GM13976 (cell line): Measurements from ENCODE around the gene SYCE1.
"Not testable (repeated sequence)": the region's sequence is repeated elsewhere in the genome, so short reads cannot be mapped to it uniquely, and the experiment has no call there.

Experiments used
- DNase-seq: peaks from one replicate; pipeline ENCODE4 v3.0.0; 2012; ENCODE audit warnings: low spot score
- in situ Hi-C: fragments of 300-500 bp; cut with MboI; formaldehyde crosslinking; loops from one replicate; pipeline ENCODE4 v1.12.0; 2022; ENCODE audit warnings: low sequenced_read_pairs, mixed read lengths, inconsistent platforms; ENCODE audit not compliant: unreplicated experiment
- TF ChIP-seq, protein P1 (sequence below): IDR thresholded peaks from 2 replicates; pipeline ENCODE4 v1.5.1; 2012; ENCODE audit warnings: borderline replicate concordance, mild to moderate bottlenecking; ENCODE audit not compliant: insufficient read depth; ENCODE audit errors: extremely low read depth, missing control alignments, control extremely low read depth

SYCE1 gene

DNA sequence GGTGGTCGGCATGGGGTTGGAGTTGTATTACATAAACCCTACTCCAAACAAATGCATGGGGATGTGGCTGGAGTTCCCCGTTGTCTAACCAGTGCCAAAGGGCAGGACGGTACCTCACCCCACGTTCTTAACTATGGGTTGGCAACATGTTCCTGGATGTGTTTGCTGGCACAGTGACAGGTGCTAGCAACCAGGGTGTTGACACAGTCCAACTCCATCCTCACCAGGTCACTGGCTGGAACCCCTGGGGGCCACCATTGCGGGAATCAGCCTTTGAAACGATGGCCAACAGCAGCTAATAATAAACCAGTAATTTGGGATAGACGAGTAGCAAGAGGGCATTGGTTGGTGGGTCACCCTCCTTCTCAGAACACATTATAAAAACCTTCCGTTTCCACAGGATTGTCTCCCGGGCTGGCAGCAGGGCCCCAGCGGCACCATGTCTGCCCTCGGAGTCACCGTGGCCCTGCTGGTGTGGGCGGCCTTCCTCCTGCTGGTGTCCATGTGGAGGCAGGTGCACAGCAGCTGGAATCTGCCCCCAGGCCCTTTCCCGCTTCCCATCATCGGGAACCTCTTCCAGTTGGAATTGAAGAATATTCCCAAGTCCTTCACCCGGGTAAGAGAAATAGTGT lies 38.3 kb downstream of the SYCE1 start, which contains the start of gene CYP2E1:
Gene CYP2E1 (plus strand): TSS at position 407 of the 632 bp plus-strand sequence. CDS start 33 bp downstream, at position 440.
- TF ChIP-seq, protein P1, sequence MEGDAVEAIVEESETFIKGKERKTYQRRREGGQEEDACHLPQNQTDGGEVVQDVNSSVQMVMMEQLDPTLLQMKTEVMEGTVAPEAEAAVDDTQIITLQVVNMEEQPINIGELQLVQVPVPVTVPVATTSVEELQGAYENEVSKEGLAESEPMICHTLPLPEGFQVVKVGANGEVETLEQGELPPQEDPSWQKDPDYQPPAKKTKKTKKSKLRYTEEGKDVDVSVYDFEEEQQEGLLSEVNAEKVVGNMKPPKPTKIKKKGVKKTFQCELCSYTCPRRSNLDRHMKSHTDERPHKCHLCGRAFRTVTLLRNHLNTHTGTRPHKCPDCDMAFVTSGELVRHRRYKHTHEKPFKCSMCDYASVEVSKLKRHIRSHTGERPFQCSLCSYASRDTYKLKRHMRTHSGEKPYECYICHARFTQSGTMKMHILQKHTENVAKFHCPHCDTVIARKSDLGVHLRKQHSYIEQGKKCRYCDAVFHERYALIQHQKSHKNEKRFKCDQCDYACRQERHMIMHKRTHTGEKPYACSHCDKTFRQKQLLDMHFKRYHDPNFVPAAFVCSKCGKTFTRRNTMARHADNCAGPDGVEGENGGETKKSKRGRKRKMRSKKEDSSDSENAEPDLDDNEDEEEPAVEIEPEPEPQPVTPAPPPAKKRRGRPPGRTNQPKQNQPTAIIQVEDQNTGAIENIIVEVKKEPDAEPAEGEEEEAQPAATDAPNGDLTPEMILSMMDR, result no peak
- no peak for DNase-seq
- in situ Hi-C loops, result no loop called here

DNA sequence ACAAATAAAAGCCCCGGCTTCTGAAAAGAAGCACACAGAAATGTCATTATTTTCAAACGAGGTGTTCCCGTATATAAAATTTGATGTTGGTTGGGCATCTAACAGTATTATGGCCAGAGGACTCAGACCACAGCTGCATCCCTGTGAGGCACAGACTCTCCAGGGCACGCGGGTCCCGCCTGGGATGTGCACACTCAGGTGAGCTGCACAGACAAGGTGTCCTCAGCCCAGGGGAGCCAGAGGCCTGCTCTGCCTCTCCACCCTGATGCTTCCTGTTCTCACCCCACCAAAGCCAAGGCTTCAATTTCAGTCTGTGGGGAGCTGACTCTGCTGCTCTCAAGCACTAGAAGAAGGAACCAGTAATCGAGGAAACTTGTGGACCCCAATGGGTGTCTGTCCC lies 39.9 kb downstream of the SYCE1 start:
- in situ Hi-C loops, result no loop called here
- no peak for DNase-seq
- TF ChIP-seq, protein P1, result no peak

DNA sequence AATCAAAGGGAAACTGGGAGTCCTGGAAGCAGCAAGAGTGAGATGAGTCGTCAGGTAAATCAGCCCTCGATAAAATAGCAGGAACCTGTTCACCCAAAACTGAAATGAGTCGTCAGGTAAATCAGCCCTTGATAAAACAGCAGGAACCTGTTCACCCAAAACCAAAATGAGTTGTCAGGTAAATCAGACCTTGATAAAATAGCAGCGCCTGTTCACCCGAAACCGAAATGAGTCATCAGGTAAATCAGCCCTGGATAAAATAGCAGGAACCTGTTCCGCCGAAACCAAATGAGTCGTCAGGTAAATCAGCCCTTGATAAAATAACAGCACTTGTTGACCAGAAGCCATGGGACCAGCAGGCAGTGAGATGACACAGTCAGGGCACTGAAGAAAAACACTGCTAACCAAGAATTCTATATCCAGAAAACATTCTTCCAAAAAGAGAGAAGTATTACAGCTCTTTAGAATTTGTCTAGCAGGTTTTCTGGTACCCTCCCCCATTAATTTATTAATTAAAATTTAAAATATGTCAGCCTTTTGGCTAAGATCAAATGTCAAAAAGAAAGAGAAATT lies 41.7 kb downstream of the SYCE1 start:
- in situ Hi-C loops, result no loop called here

DNA sequence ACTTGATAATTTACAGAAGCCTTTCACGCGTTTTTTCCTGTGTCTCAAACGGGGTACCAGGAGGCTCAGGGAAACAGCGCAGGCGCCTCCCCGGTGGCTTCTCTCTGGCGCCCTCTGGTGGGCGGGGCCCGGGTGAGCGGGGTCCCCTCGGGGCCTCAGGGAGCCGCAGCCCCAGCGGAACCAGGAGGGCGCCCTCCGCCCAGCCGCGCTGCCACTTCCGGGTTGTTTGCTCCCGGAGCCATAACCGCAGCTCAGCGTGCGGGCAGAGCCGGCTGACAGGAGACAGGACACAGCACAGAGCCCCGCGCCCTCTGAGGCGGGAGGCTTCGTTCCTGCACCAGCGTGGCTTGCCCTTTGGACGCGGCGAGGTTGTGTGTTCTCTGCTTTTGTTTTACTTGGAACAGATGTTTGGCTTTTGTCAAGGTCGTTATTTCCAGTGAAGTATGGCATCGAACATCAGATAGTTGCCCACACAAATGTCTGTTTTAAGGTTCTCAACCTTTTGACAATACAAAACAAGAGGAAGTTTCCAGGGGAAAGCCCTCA lies 45.1 kb downstream of the SYCE1 start:
- in situ Hi-C loops, result no loop called here
- TF ChIP-seq, protein P1, result peak; percentile 68
- DNase-seq, result peak; percentile 91

More for the DNA sequence above, 41.7 kb downstream of the SYCE1 start:
- TF ChIP-seq, protein P1, result no peak
- DNase-seq, result no peak

DNA sequence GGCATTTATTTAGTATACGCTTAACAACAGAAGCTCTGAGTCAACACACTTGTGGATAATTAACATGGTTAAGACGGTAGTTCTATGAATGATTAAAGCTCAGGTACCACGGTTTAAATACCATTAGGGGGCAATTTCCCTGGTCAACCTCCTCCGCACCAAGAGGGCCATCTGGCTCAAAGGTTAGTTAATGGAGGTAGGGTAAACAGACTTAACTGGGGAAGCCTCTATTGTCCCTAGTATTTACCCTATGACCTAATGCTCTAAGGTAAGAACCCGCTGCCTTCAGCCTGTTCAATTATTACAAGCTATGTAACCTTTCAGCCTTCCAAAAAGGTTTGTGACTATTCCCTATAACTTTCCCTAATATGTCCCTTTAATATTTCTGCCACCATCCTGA lies 46.9 kb downstream of the SYCE1 start:
- DNase-seq, in situ Hi-C loops: not testable (repeated sequence)

DNA sequence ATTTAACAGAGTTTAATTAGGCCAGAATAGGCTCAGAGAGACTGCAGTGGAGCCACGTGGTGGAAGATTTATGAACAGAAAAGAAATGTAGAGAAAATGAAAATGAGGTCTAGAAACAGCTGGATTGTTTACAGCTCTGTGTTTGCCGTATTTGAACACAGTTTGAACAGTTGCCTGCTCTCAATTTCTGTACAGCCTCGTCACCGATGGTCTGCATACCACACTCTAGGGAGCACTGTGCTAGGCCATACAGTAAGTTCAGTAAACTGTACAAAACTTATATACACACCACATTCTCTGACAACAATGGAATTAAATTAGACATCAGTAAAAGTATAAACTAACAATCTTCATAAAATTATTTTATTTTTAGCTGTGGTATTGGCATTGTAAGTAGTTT lies 49.3 kb downstream of the SYCE1 start:
- TF ChIP-seq, protein P1, result no peak
- in situ Hi-C loops, result no loop called here
- no peak for DNase-seq

DNA sequence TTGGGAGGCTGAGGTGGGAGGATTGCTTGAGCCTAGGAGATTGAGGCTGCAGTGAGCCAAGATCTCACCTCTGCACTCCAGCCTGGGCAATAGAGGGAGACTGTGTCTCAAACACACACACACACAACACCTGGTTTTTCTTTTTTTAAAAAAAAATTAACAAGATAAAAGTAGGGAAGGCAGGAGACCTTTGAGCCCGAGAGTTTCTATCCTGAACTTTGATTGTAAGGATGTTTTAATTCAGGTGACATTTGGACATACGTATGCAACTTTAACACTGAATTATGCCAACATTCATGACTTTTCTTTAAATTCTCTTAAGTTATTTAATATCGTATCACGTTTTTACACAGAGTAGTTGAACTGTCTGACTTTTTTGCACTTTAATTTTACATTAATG lies 49.9 kb downstream of the SYCE1 start:
- DNase-seq, result no peak
- in situ Hi-C loops, result no loop called here
- TF ChIP-seq, protein P1, result no peak
